ENCODE data around the gene POGK.

GRCh38 chr1:166843322-166843721 lies 4.0 kb downstream of the POGK start:
- TF ChIP-seq CTCF (conservative IDR thresholded peaks at IDR 0.05; ENCODE audit: low read depth in 2 of 2) (no peak), NANOG (IDR thresholded peaks at IDR 0.05; ENCODE audit: borderline replicate concordance) (no peak), POLR2AphosphoS5 (IDR thresholded peaks at IDR 0.05; ENCODE audit: low read depth) (no peak)
